Suprapubic skin (tissue), 4 donors: ENCODE data around the gene FBXW10.
"Not testable (repeated sequence)": the region's sequence is repeated elsewhere in the genome, so short reads cannot be mapped to it uniquely, and the experiment has no call there.

Experiments
- CTCF ChIP-seq, 2 donors: fragments of 200-600 bp in 1 of 2; fragments of 450-650 bp in 1 of 2; sonication (generic) in 1 of 2; IDR thresholded peaks; one replicate each; pipeline ENCODE4 v1.5.1; 2016 to 2019; ENCODE audit warnings: antibody characterized with exemption in 2 of 2, mild to moderate bottlenecking in 1 of 2, moderate library complexity in 1 of 2
- EP300 ChIP-seq: sonication (generic); formaldehyde crosslinking; IDR thresholded peaks from one replicate; pipeline ENCODE4 v1.6.1; 2017; ENCODE audit warnings: antibody characterized with exemption
- POLR2A ChIP-seq, 2 donors: fragments of 450-650 bp; IDR thresholded peaks; one replicate each; pipeline ENCODE4 v1.6.1; 2017; ENCODE audit warnings: antibody characterized with exemption in 2 of 2, mild to moderate bottlenecking in 2 of 2, moderate library complexity in 2 of 2
- POLR2AphosphoS5 ChIP-seq, 3 donors: sonication (generic); formaldehyde crosslinking; IDR thresholded peaks; one replicate each; pipeline ENCODE4 v1.6.1; 2017; ENCODE audit warnings: antibody characterized with exemption in 3 of 3

- TF ChIP-seq CTCF (IDR thresholded peaks at IDR 0.05): peak; percentile 37 to 66
- TF ChIP-seq POLR2A (IDR thresholded peaks at IDR 0.05); POLR2AphosphoS5 (IDR thresholded peaks at IDR 0.05); EP300: not testable (repeated sequence)
Observed at GRCh38 chr17:18816489-18817371, 72.9 kb downstream of the FBXW10 start.
